H1 (cell line): ENCODE data around the gene TRIM50. TPM values are rescaled to one million over a fixed set of nuclear protein-coding genes. Genes with fewer than 3 reads are reported as not detected.

Experiments used
- CTCF ChIA-PET: fragments of 300-600 bp; sonication (Branson Sonifier 250); formaldehyde crosslinking; loops from one replicate; lab custom pipeline; 2021; ENCODE audit not compliant: partially characterized antibody; lab: Charles Lee
- POLR2A ChIA-PET: fragments of 300-600 bp; sonication (Branson Sonifier 250); formaldehyde crosslinking; loops from one replicate; lab custom pipeline; 2021; ENCODE audit warnings: inconsistent platforms; ENCODE audit not compliant: partially characterized antibody; lab: Charles Lee
- DNase-seq, 2 experiments: peaks; one replicate each; pipeline versions ENCODE4 v3.0.0 to v3.0.0-alpha.2; 2010 to 2022; ENCODE audit warnings: low spot score in 2 of 2, low read depth in 1 of 2, mixed read lengths in 1 of 2
- FAIRE-seq: peaks from 2 replicates; lab custom pipeline; 2011; peaks lifted over from hg19 to GRCh38; lab: Jason Lieb, UNC
- H2AFZ ChIP-seq: 2 replicates; pipeline ENCODE4 v1.8.1; 2012; ENCODE audit warnings: low read length, inconsistent platforms
- H2AK5ac ChIP-seq: 2 replicates; pipeline ENCODE4 v1.6.1; 2013; ENCODE audit warnings: low read depth, low read length
- H2BK120ac ChIP-seq: replicated peaks from 2 replicates; pipeline ENCODE3; 2013; ENCODE audit warnings: low read depth, low read length, inconsistent platforms
- H2BK12ac ChIP-seq: 2 replicates; pipeline ENCODE4 v1.6.1; 2013; ENCODE audit warnings: low read depth, low read length
- H2BK15ac ChIP-seq: 2 replicates; pipeline ENCODE4 v1.6.1; 2013; ENCODE audit warnings: low read length
- H2BK20ac ChIP-seq: 2 replicates; pipeline ENCODE4 v1.6.1; 2013; ENCODE audit warnings: low read length
- H2BK5ac ChIP-seq: 2 replicates; pipeline ENCODE4 v1.6.1; 2013; ENCODE audit warnings: low read depth, low read length
- H3K14ac ChIP-seq: 2 replicates; pipeline ENCODE4 v1.6.1; 2013; ENCODE audit warnings: inconsistent platforms; ENCODE audit not compliant: insufficient read length
- H3K18ac ChIP-seq: 2 replicates; pipeline ENCODE4 v1.6.1; 2013; ENCODE audit warnings: low read length; ENCODE audit errors: extremely low read depth
- H3K23ac ChIP-seq: 2 replicates; pipeline ENCODE4 v1.6.1; 2013; ENCODE audit warnings: inconsistent platforms; ENCODE audit not compliant: insufficient read length
- H3K23me2 ChIP-seq: 2 replicates; pipeline ENCODE4 v1.6.1; 2013; ENCODE audit warnings: low read depth, low read length
- H3K27ac ChIP-seq: 2 replicates; pipeline ENCODE4 v1.6.1; 2011; ENCODE audit warnings: low read depth, low read length, inconsistent platforms
- H3K27me3 ChIP-seq, 4 experiments: replicated peaks in 1 of 4; 1 replicate in 1 of 4; 2 replicates in 3 of 4; pipeline versions ENCODE4 v1.6.1 to v1.8.1; 2011 to 2013; ENCODE audit warnings: low read length in 3 of 4, mild to moderate bottlenecking in 3 of 4, inconsistent platforms in 2 of 4, mixed read lengths in 2 of 4, moderate library complexity in 1 of 4; ENCODE audit not compliant: control insufficient read depth in 3 of 4, insufficient read depth in 3 of 4; ENCODE audit errors: extremely low read depth in 1 of 4
- H3K36me3 ChIP-seq, 4 experiments: 2 replicates each; pipeline versions ENCODE4 v1.6.1 to v1.8.1; 2011 to 2013; ENCODE audit warnings: mild to moderate bottlenecking in 4 of 4, low read length in 3 of 4, moderate library complexity in 2 of 4, control low read depth in 1 of 4, inconsistent platforms in 1 of 4; ENCODE audit not compliant: insufficient read depth in 4 of 4, control insufficient read depth in 2 of 4
- H3K4ac ChIP-seq: replicated peaks from 2 replicates; pipeline ENCODE3; 2013; ENCODE audit warnings: low read length, low read depth, mixed read lengths, inconsistent platforms; ENCODE audit not compliant: insufficient read length
- H3K4me1 ChIP-seq, 4 experiments: replicated peaks in 1 of 4; 1 replicate in 1 of 4; 2 replicates in 3 of 4; pipeline versions ENCODE4 v1.6.1 to v1.8.1; 2011 to 2013; ENCODE audit warnings: low read length in 3 of 4, inconsistent platforms in 2 of 4, mixed read lengths in 1 of 4; ENCODE audit not compliant: insufficient read depth in 4 of 4, control insufficient read depth in 3 of 4
- H3K4me2 ChIP-seq, 2 experiments: 2 replicates each; pipeline versions ENCODE4 v1.6.1 to v1.8.1; 2011 to 2013; ENCODE audit warnings: low read depth in 2 of 2, low read length in 2 of 2, control low read depth in 1 of 2, inconsistent platforms in 1 of 2, mild to moderate bottlenecking in 1 of 2; ENCODE audit not compliant: insufficient read depth in 1 of 2
- H3K4me3 ChIP-seq, 4 experiments: fragments of 200-600, 300-600 bp in 1 of 4; sonication (generic), shearing (Covaris generic), sonication (Bioruptor Twin) in 1 of 4; 2 replicates each; pipeline versions ENCODE4 v1.5.1 to v1.8.1; 2011 to 2016; ENCODE audit warnings: low read length in 4 of 4, low read depth in 3 of 4, control low read depth in 2 of 4, inconsistent platforms in 2 of 4, mild to moderate bottlenecking in 2 of 4, mixed read lengths in 1 of 4, moderate library complexity in 1 of 4; ENCODE audit not compliant: insufficient read depth in 2 of 4; ENCODE audit errors: extremely low read depth in 1 of 4
- H3K56ac ChIP-seq: replicated peaks from 2 replicates; pipeline ENCODE3; 2013; ENCODE audit warnings: low read depth, mild to moderate bottlenecking, mixed read lengths, low read length, inconsistent platforms; ENCODE audit not compliant: insufficient read length
- H3K79me1 ChIP-seq: 2 replicates; pipeline ENCODE4 v1.6.1; 2013; ENCODE audit warnings: low read depth, low read length, control low read depth
- H3K79me2 ChIP-seq, 2 experiments: 2 replicates each; pipeline versions ENCODE4 v1.6.1 to v1.8.1; 2012 to 2013; ENCODE audit warnings: low read length in 2 of 2, mild to moderate bottlenecking in 2 of 2, inconsistent platforms in 1 of 2; ENCODE audit not compliant: insufficient read depth in 2 of 2, control insufficient read depth in 1 of 2
- H3K9ac ChIP-seq, 4 experiments: replicated peaks in 1 of 4; 1 replicate in 1 of 4; 2 replicates in 3 of 4; pipeline versions ENCODE4 v1.6.1 to v1.8.1; 2011 to 2013; ENCODE audit warnings: low read depth in 3 of 4, low read length in 3 of 4, control low read depth in 2 of 4, mild to moderate bottlenecking in 2 of 4, moderate library complexity in 2 of 4, inconsistent platforms in 1 of 4; ENCODE audit errors: extremely low read depth in 1 of 4
- H3K9me3 ChIP-seq, 2 experiments: 2 replicates each; pipeline versions ENCODE4 v1.6.1 to v1.8.1; 2012 to 2013; ENCODE audit warnings: mild to moderate bottlenecking in 2 of 2, moderate library complexity in 2 of 2, control low read depth in 1 of 2, inconsistent platforms in 1 of 2, low read depth in 1 of 2, low read length in 1 of 2, mixed read lengths in 1 of 2; ENCODE audit not compliant: insufficient read depth in 2 of 2
- H4K20me1 ChIP-seq, 2 experiments: replicated peaks in 1 of 2; 2 replicates each; pipeline versions ENCODE3 to v1.8.1; 2011 to 2013; ENCODE audit warnings: inconsistent platforms in 2 of 2, low read length in 2 of 2, mild to moderate bottlenecking in 1 of 2; ENCODE audit not compliant: insufficient read depth in 2 of 2, control insufficient read depth in 1 of 2
- H4K5ac ChIP-seq: 2 replicates; pipeline ENCODE4 v1.6.1; 2013; ENCODE audit warnings: low read length, low read depth, mixed read lengths, inconsistent platforms; ENCODE audit not compliant: insufficient read length
- H4K8ac ChIP-seq: 2 replicates; pipeline ENCODE4 v1.8.0; 2013; ENCODE audit warnings: mild to moderate bottlenecking, moderate library complexity, low read length, inconsistent platforms; ENCODE audit not compliant: insufficient read depth; ENCODE audit errors: extremely low read depth
- H4K91ac ChIP-seq: replicated peaks from 2 replicates; pipeline ENCODE3; 2013; ENCODE audit warnings: low read length, mixed read lengths, inconsistent platforms; ENCODE audit not compliant: insufficient read length
- POLR2A ChIP-seq, 2 experiments: IDR thresholded peaks; 1 replicate in 1 of 2; 2 replicates in 1 of 2; pipeline ENCODE4 v1.6.1; 2011; ENCODE audit warnings: low read depth in 2 of 2, low read length in 2 of 2, mild to moderate bottlenecking in 2 of 2; ENCODE audit errors: control extremely low read depth in 1 of 2
- WGBS, 2 experiments: shearing (Covaris generic) in 1 of 2; methylation state at CpG; one replicate each; pipeline versions ENCODE4 v1.1.6 to v1.1.7; 2013 to 2015; ENCODE audit warnings: low lambda C conversion rate in 2 of 2, mixed read lengths in 2 of 2, inconsistent platforms in 1 of 2, low coverage in 1 of 2, missing lambda C conversion rate in 1 of 2; ENCODE audit not compliant: insufficient replicate concordance in 2 of 2, insufficient coverage in 1 of 2, insufficient read length in 1 of 2; ENCODE audit errors: extremely low coverage in 1 of 2, missing lambda C conversion rate in 1 of 2; 5-methylcytosine and 5-hydroxymethylcytosine counted together
- polyA plus RNA-seq, 7 experiments: library from polyadenylated mRNA; depleted of rRNA in 3 of 7; stranded (reverse) in 5 of 7; unstranded in 2 of 7; fragments of >200 nt in 5 of 7; fragments of 200-250 nt in 2 of 7; gene quantifications; 1 replicate in 5 of 7; 2 replicates in 1 of 7; 4 replicates in 1 of 7; pipeline versions ENCODE4 v1.2.1 to v1.2.3, GENCODE V29; 2011 to 2013; ENCODE audit warnings: missing spikeins in 2 of 7, mixed read lengths in 2 of 7
- total RNA-seq: library from RNA; stranded (reverse); fragmentation: NEBNext Ultra II Directional; extraction: Animal tissue kit (Norgen Biotek cat#: 25700); gene quantifications from 2 replicates; pipeline ENCODE4 v1.2.1, GENCODE V29; 2021

TRIM50 gene
- total and polyA plus RNA-seq, 2 of the 8 experiments (the other 6 are each of a cell fraction or from before 2014, with no cell fraction given), result 0.12 TPM; not detected in 1

DNA sequence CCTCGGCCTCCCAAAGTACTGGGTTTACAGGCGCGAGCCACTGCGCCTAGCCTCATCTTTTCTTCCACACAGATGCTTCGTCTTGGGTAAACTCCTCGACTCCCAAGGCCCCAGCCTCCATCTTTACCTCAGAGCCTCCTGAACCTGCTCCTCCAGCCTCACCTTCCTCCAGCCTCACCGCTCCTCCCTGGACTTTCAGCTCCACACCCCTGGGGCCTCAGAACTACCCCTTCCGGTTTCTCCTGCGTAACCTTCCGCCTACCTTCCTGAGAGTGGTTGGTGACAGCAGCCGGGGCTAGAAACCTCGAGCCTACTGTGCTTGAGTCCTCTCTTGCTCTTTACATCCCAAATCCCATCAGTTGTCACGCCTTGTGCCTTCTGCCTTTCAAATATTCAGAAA is 45.9 kb upstream of the TRIM50 start:
- H3K27me3 ChIP-seq, result peaks cover 0 to 18% (median 2%) of the 10 kb centered on the region in 4 experiments; a peak in 4 of 7 replicates
- no peak overlapping the region for H4K5ac ChIP-seq
- CTCF ChIA-PET, result no interaction called here
- H3K79me1 ChIP-seq, result no peaks in the 10 kb centered on the region
- POLR2A ChIA-PET, result no interaction called here
- DNase-seq (no peak), FAIRE-seq (no peak)
- no peak overlapping the region for H2AFZ ChIP-seq
- H2BK120ac ChIP-seq, result no peak overlapping the region
- no peak overlapping the region for H3K14ac ChIP-seq
- no peak overlapping the region for H3K27ac ChIP-seq
- H2AK5ac ChIP-seq, result no peak overlapping the region
- no peak overlapping the region for H3K56ac ChIP-seq
- H3K23me2 ChIP-seq, result no peaks in the 10 kb centered on the region; the same call in 1 of the 2 replicates
- H4K91ac ChIP-seq, result no peak overlapping the region
- H4K20me1 ChIP-seq, result no peaks in the 10 kb centered on the region
- H3K4me1 ChIP-seq, result no peaks in the 10 kb centered on the region
- no peaks in the 10 kb centered on the region; a peak in 1 of 4 replicates for H3K9me3 ChIP-seq
- TF ChIP-seq POLR2A (IDR thresholded peaks at IDR 0.05; ENCODE audit: control extremely low read depth in 1 of 2, low read depth in 2 of 2, low read length in 2 of 2), result no peak
- H3K9ac ChIP-seq, result no peak overlapping the region
- 88% methylated on average over 13 of the region's 13 CpGs; no CpG with 5 or more reads in 1 of the 2 experiments for WGBS, 2 experiments
- H2BK15ac ChIP-seq, result no peak overlapping the region
- H3K36me3 ChIP-seq, result no peaks in the 10 kb centered on the region
- H2BK5ac ChIP-seq, result no peak overlapping the region
- H3K4ac ChIP-seq, result no peak overlapping the region
- H4K8ac ChIP-seq, result no peak overlapping the region
- H3K18ac ChIP-seq, result no peak overlapping the region
- H3K4me2 ChIP-seq, result no peak overlapping the region
- no peak overlapping the region for H2BK12ac ChIP-seq
- no peak overlapping the region for H3K4me3 ChIP-seq
- H3K23ac ChIP-seq, result no peak overlapping the region
- no peak overlapping the region for H2BK20ac ChIP-seq
- H3K79me2 ChIP-seq, result no peaks in the 10 kb centered on the region
